Smooth muscle cell (in vitro differentiated cells): ENCODE measurements around the gene RAB3C. TPM values are rescaled to one million over a fixed set of nuclear protein-coding genes. Genes with fewer than 3 reads are reported as not detected.

Source experiments
- DNase-seq: peaks from one replicate; lab custom pipeline; 2025; ENCODE audit not compliant: unreplicated experiment; lab: John Stamatoyannopoulos, UW
- H2AFZ ChIP-seq: fragments of 200-600 bp; sonication (generic); 2 replicates; pipeline ENCODE4 v1.6.0; 2016; ENCODE audit warnings: antibody characterized with exemption, low read depth, mild to moderate bottlenecking
- H3F3A ChIP-seq: fragments of 200-600 bp; sonication (generic); 2 replicates; pipeline ENCODE4 v1.6.0; 2017; ENCODE audit warnings: antibody characterized with exemption, low read depth
- H3K27ac ChIP-seq: fragments of 200-600 bp; sonication (generic); 2 replicates; pipeline ENCODE4 v1.5.1; 2016; ENCODE audit warnings: low read depth, mild to moderate bottlenecking
- H3K27me3 ChIP-seq: fragments of 200-600 bp; sonication (generic); 2 replicates; pipeline ENCODE4 v1.6.1; 2016; ENCODE audit warnings: low read depth, mild to moderate bottlenecking
- H3K36me3 ChIP-seq: fragments of 200-600 bp; sonication (generic); 2 replicates; pipeline ENCODE4 v1.5.1; 2016; ENCODE audit warnings: low read depth
- H3K4me1 ChIP-seq: fragments of 200-600 bp; sonication (generic); 2 replicates; pipeline ENCODE4 v1.5.1; 2016; ENCODE audit warnings: low read depth
- H3K4me2 ChIP-seq: fragments of 200-600 bp; sonication (generic); 2 replicates; pipeline ENCODE4 v1.6.0; 2016; ENCODE audit warnings: mild to moderate bottlenecking
- H3K4me3 ChIP-seq: fragments of 200-600 bp; sonication (generic); 2 replicates; pipeline ENCODE4 v1.5.1; 2016; ENCODE audit warnings: mild to moderate bottlenecking
- H3K79me2 ChIP-seq: fragments of 200-600 bp; sonication (generic); 2 replicates; pipeline ENCODE4 v1.6.0; 2016; ENCODE audit warnings: low read depth, mild to moderate bottlenecking
- H3K9ac ChIP-seq: fragments of 200-600 bp; sonication (generic); 2 replicates; pipeline ENCODE4 v1.6.0; 2016; ENCODE audit warnings: low read depth
- H3K9me3 ChIP-seq: fragments of 200-600 bp; sonication (generic); replicated peaks from 2 replicates; pipeline ENCODE4 v1.5.1; 2016; ENCODE audit warnings: low read depth
- H4K20me1 ChIP-seq: fragments of 200-600 bp; sonication (generic); 2 replicates; pipeline ENCODE4 v1.6.0; 2016; ENCODE audit warnings: low read depth
- CTCF ChIP-seq: fragments of 200-600 bp; sonication (generic); IDR thresholded peaks from 2 replicates; pipeline ENCODE4 v1.5.1; 2017; ENCODE audit warnings: borderline replicate concordance, mild to moderate bottlenecking, antibody characterized with exemption; ENCODE audit not compliant: insufficient read depth, poor library complexity, severe bottlenecking
- WGBS: methylation state at CpG from one replicate; pipeline ENCODE4 v1.1.7; 2016; ENCODE audit warnings: low lambda C conversion rate; 5-methylcytosine and 5-hydroxymethylcytosine counted together
- polyA plus RNA-seq: library from polyadenylated mRNA; unstranded; fragments of >200 nt; fragmentation: Nextera tagmentation; extraction: Ambion mirVana; gene quantifications from 2 replicates; pipeline ENCODE4 v1.2.1, GENCODE V29; 2016
- total RNA-seq: library from RNA; depleted of rRNA; stranded (reverse); fragments of >200 nt; gene quantifications from 2 replicates; pipeline ENCODE4 v1.2.3, GENCODE V29; 2014

RAB3C gene
- total and polyA plus RNA-seq, 2 experiments from 2014 or later = 0.10 to 1.1 TPM

- no peak for TF ChIP-seq CTCF
- H3K9ac ChIP-seq = no peak overlapping the region
- DNase-seq = no peak
- no peak overlapping the region for H2AFZ ChIP-seq
- no peak overlapping the region for H3K27ac ChIP-seq
- no peak overlapping the region for H3K4me3 ChIP-seq
- no peaks in the 10 kb centered on the region for H3F3A ChIP-seq
- no peaks in the 10 kb centered on the region for H4K20me1 ChIP-seq
- no peaks in the 10 kb centered on the region for H3K79me2 ChIP-seq
- no peaks in the 10 kb centered on the region for H3K27me3 ChIP-seq
- 87% methylated on average over 3 of the region's 3 CpGs for WGBS
- H3K9me3 ChIP-seq = no peaks in the 10 kb centered on the region
- no peak overlapping the region for H3K4me2 ChIP-seq
- H3K36me3 ChIP-seq = no peaks in the 10 kb centered on the region
- no peaks in the 10 kb centered on the region for H3K4me1 ChIP-seq
Measured at GRCh38 chr5:58875599-58875998, 292.7 kb downstream of the RAB3C start.

GRCh38 chr5:58885260-58885659 is 302.4 kb downstream of the RAB3C start:
- H3K4me3 ChIP-seq = no peak overlapping the region
- H3K9me3 ChIP-seq = no peaks in the 10 kb centered on the region
- H3K27ac ChIP-seq = no peak overlapping the region
- no peaks in the 10 kb centered on the region for H3K27me3 ChIP-seq
- no peaks in the 10 kb centered on the region for H3F3A ChIP-seq
- H2AFZ ChIP-seq = no peak overlapping the region
- no peaks in the 10 kb centered on the region for H4K20me1 ChIP-seq
- WGBS = 34% methylated on average over 2 of the region's 2 CpGs
- H3K4me1 ChIP-seq = no peaks in the 10 kb centered on the region
- H3K9ac ChIP-seq = no peak overlapping the region
- H3K4me2 ChIP-seq = no peak overlapping the region
- no peaks in the 10 kb centered on the region for H3K79me2 ChIP-seq
- DNase-seq = no peak
- no peak for TF ChIP-seq CTCF
- no peaks in the 10 kb centered on the region for H3K36me3 ChIP-seq

GRCh38 chr5:58886315-58887207 is 303.7 kb downstream of the RAB3C start:
- no peak overlapping the region for H3K27ac ChIP-seq
- no peaks in the 10 kb centered on the region for H3K79me2 ChIP-seq
- H4K20me1 ChIP-seq = no peaks in the 10 kb centered on the region
- peak; percentile 9 for DNase-seq
- peaks cover 1% of the 10 kb centered on the region for H3K4me1 ChIP-seq
- H3K9me3 ChIP-seq = no peaks in the 10 kb centered on the region
- WGBS = 40% methylated on average over 14 of the region's 14 CpGs
- no peak overlapping the region for H3K9ac ChIP-seq
- no peaks in the 10 kb centered on the region for H3K36me3 ChIP-seq
- H2AFZ ChIP-seq = peak overlapping the region; percentile 93
- H3F3A ChIP-seq = no peaks in the 10 kb centered on the region
- H3K4me3 ChIP-seq = no peak overlapping the region
- H3K4me2 ChIP-seq = peak overlapping the region; percentile 70
- H3K27me3 ChIP-seq = no peaks in the 10 kb centered on the region
- peak; percentile 92 for TF ChIP-seq CTCF
